Kidney (tissue), 14 donors: Measurements from ENCODE around the gene AIFM1. TPM values are rescaled to one million over a fixed set of nuclear protein-coding genes. Genes with fewer than 3 reads are reported as not detected.

Experiments
- DNase-seq, 5 donors: peaks; one replicate each; pipeline ENCODE4 v3.0.0-alpha.2; 2013 to 2020
- FAIRE-seq: peaks from 2 replicates; lab custom pipeline; 2012; peaks lifted over from hg19 to GRCh38; lab: Jason Lieb, UNC
- H3K27ac ChIP-seq, 2 donors: one replicate each; pipeline ENCODE4 v1.7.0; 2013; ENCODE audit warnings: low read depth in 2 of 2, low read length in 2 of 2, inconsistent platforms in 1 of 2
- H3K27me3 ChIP-seq: one replicate; pipeline ENCODE4 v1.7.1; 2013; ENCODE audit warnings: low read length, inconsistent platforms; ENCODE audit not compliant: control insufficient read depth, insufficient read depth
- H3K36me3 ChIP-seq, 3 donors: one replicate each; pipeline versions ENCODE4 v1.7.0 to v1.7.1; 2013; ENCODE audit warnings: low read length in 3 of 3, control low read depth in 1 of 3, inconsistent platforms in 1 of 3; ENCODE audit not compliant: insufficient read depth in 3 of 3, control insufficient read depth in 2 of 3
- H3K4me1 ChIP-seq, 3 donors: one replicate each; pipeline versions ENCODE4 v1.7.0 to v1.7.1; 2013; ENCODE audit warnings: low read length in 3 of 3, inconsistent platforms in 1 of 3, low read depth in 1 of 3; ENCODE audit not compliant: control insufficient read depth in 2 of 3, insufficient read depth in 2 of 3
- H3K4me3 ChIP-seq, 3 donors: one replicate each; pipeline versions ENCODE4 v1.7.0 to v1.8.1; 2013; ENCODE audit warnings: low read length in 3 of 3, control low read depth in 1 of 3, inconsistent platforms in 1 of 3
- H3K9ac ChIP-seq, 3 donors: one replicate each; pipeline versions ENCODE4 v1.7.0 to v1.7.1; 2013; ENCODE audit warnings: low read length in 3 of 3, control low read depth in 1 of 3, inconsistent platforms in 1 of 3
- H3K9me3 ChIP-seq, 3 donors: one replicate each; pipeline versions ENCODE4 v1.7.0 to v1.7.1; 2013; ENCODE audit warnings: low read length in 3 of 3, control low read depth in 1 of 3, inconsistent platforms in 1 of 3; ENCODE audit not compliant: control insufficient read depth in 2 of 3, insufficient read depth in 1 of 3
- intact Hi-C: fragments of 100-400 bp; cut with DNase I; formaldehyde crosslinking; loops from one replicate; pipeline ENCODE4 v1.11.1; 2022
- polyA plus RNA-seq: library from polyadenylated mRNA; stranded (reverse); fragments of 350-450 nt; fragmentation: Illumina TruSeq; extraction: RNeasy Lipid Tissue Mini Kit (QIAGEN cat#74804); gene quantifications from one replicate; pipeline ENCODE4 v1.2.3, GENCODE V29; 2014; ENCODE audit warnings: low read depth, low replicate concordance; ENCODE audit not compliant: insufficient read depth
- total RNA-seq: library from RNA; stranded (reverse); fragmentation: NEBNext Ultra II Directional; extraction: Animal tissue kit (Norgen Biotek cat#: 25700); gene quantifications from one replicate; pipeline ENCODE4 v1.2.1, GENCODE V29; 2021
- TF ChIP-seq, protein P1 (sequence below): IDR thresholded peaks from 3 replicates; pipeline ENCODE4 v1.5.1; 2012; ENCODE audit warnings: mild to moderate bottlenecking, moderate library complexity, borderline replicate concordance; ENCODE audit not compliant: insufficient read depth; ENCODE audit errors: extremely low read depth
- donor health status: control.
- donor health status: control.
- donor health status: control.
- donor health status: control.
- donor health status: control.
- donor health status: DM: yes; HTN: yes; CAD: no.
- donor health status: Normal renal cell carcinoma (clear cell type).

The AIFM1 gene
- total and polyA plus RNA-seq, 2 donors from 2014 or later, result 55.0 to 255 TPM

- FAIRE-seq, result no peak
Measured at GRCh38 chrX:130184168-130184567, 18.5 kb upstream of the AIFM1 start.

GRCh38 chrX:130179579-130180215 lies 14.1 kb upstream of the AIFM1 start:
- TF ChIP-seq, protein P1, sequence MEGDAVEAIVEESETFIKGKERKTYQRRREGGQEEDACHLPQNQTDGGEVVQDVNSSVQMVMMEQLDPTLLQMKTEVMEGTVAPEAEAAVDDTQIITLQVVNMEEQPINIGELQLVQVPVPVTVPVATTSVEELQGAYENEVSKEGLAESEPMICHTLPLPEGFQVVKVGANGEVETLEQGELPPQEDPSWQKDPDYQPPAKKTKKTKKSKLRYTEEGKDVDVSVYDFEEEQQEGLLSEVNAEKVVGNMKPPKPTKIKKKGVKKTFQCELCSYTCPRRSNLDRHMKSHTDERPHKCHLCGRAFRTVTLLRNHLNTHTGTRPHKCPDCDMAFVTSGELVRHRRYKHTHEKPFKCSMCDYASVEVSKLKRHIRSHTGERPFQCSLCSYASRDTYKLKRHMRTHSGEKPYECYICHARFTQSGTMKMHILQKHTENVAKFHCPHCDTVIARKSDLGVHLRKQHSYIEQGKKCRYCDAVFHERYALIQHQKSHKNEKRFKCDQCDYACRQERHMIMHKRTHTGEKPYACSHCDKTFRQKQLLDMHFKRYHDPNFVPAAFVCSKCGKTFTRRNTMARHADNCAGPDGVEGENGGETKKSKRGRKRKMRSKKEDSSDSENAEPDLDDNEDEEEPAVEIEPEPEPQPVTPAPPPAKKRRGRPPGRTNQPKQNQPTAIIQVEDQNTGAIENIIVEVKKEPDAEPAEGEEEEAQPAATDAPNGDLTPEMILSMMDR, result no peak
- intact Hi-C loops, result no loop called here
- H3K9ac ChIP-seq, result no peak overlapping the region

More at GRCh38 chrX:130184168-130184567, 18.5 kb upstream of the AIFM1 start:
- Histone ChIP-seq H3K4me3 (no peak overlapping the region), H3K27me3 (no peaks in the 10 kb centered on the region), H3K36me3 (no peaks in the 10 kb centered on the region), H3K4me1 (no peaks in the 10 kb centered on the region), H3K9me3 (no peaks in the 10 kb centered on the region), H3K9ac (no peak overlapping the region), H3K27ac (no peak overlapping the region)
- intact Hi-C loops, result no loop called here
- no peak for DNase-seq
- TF ChIP-seq, protein P1, result no peak

DNA sequence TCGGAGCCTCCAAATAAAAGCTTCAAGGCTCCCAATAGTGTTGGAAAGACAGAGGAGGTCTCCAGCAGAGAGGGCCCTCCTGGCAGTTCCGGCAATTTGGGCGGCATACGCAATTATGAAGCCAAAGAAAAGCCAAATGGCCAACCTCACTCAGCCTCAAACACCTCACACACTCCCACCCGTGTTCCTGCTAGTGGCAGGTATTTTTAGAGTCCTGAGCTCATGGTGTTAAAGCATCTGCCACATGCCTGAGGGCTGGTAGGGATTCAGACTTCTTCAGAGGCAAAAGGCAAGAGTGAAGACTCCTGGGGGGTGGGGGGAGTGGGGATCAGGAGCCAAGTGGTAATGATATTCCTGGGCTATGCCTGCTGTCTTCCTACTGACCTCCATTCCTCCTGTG lies 13.5 kb upstream of the AIFM1 start:
- Histone ChIP-seq H3K4me3 (no peak overlapping the region), H3K36me3 (no peaks in the 10 kb centered on the region), H3K27me3 (no peaks in the 10 kb centered on the region), H3K4me1 (no peaks in the 10 kb centered on the region), H3K9ac (no peak overlapping the region), H3K9me3 (no peaks in the 10 kb centered on the region), H3K27ac (no peak overlapping the region)
- intact Hi-C loops, result no loop called here
- TF ChIP-seq, protein P1, result no peak
- no peak for DNase-seq
- no peak for FAIRE-seq

More at GRCh38 chrX:130179579-130180215, 14.1 kb upstream of the AIFM1 start:
- H3K27me3 ChIP-seq, result no peaks in the 10 kb centered on the region
- H3K9me3 ChIP-seq, result no peaks in the 10 kb centered on the region
- FAIRE-seq, result no peak
- H3K36me3 ChIP-seq, result no peaks in the 10 kb centered on the region
- H3K4me3 ChIP-seq, result no peak overlapping the region
- DNase-seq, result no peak
- H3K4me1 ChIP-seq, result no peaks in the 10 kb centered on the region
- H3K27ac ChIP-seq, result no peak overlapping the region
